NCI-H446 (cell line): ENCODE measurements around the gene BAZ2A.
"Not testable (repeated sequence)": the region's sequence is repeated elsewhere in the genome, so short reads cannot be mapped to it uniquely, and the experiment has no call there.

Experiments
- DNase-seq, 2 experiments: peaks; one replicate each; lab custom pipeline; 2025; lab: John Stamatoyannopoulos, UW

BAZ2A gene

DNA sequence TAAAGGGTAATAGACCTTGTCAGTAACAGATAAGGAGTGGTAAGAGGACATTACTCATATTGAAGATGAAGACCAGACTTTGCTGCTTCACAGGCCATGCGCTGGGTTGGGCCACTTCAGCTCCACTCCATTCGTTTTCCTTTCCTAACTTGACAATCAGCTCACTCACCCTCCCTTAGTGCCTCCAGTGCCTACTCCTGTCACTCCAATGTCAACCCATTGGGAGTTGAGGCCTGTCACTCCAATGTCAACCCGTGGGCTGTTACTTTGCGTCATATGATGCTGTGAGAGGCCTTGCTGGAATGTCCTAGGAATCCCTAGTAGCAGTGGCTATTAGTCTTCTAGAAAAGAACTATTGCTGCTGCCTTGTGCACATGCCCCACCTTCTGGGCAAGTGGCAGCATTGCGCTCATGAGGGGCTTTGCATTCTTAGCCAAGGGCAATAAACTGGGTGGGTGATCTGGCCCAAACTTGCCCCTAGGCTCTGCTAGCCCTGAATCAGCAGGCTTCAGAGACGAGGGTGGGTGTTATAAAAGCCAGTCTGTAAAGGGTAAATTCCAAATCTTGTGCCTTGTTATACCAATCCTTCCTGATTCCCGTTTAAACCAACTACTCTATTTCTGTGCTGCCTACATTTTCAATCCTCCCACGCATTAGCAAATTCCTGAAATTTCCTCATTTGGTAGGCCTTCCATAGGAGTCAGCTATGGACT lies 36.1 kb downstream of the BAZ2A start:
- DNase-seq: peak; percentile 13 to 60

DNA sequence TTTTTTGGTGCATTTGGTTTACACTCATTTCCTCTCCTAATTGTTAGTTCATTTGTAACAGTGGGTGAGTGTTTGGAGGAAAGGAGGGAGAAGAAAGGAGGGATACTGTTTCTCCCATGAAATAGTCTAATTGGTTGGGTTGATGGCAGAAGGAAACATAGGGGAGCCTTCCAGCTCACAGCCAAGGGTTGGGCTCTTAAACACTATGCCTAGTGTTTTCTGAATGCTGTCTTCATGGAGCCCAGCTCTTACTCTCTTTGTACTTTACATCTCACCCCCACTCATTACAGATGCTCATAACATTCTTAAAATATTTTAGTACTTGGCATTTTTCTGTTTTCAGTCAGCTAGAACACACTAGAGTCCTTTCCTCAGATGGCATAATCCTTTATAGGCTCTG lies 38.2 kb downstream of the BAZ2A start:
- DNase-seq: no peak

DNA sequence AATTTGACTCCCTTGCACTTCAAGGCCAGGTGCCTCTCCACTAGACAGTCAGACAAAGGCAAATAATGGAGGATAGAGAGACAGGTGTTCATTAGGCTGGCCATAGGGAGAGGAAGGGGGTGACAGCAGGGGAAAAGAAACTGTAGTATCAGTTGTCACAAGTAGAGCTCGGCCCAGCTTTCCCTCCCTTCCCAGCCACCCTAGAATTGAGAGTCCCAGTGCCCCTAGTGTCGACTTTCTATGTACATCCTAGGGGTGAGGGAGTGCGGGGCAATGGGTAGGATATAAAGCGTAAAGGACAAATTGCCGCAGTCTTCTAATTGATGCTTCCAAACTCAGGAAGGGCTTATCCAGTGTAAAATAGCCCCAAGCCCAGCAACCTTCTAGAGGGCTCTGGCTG lies 39.0 kb downstream of the BAZ2A start:
- no peak for DNase-seq

DNA sequence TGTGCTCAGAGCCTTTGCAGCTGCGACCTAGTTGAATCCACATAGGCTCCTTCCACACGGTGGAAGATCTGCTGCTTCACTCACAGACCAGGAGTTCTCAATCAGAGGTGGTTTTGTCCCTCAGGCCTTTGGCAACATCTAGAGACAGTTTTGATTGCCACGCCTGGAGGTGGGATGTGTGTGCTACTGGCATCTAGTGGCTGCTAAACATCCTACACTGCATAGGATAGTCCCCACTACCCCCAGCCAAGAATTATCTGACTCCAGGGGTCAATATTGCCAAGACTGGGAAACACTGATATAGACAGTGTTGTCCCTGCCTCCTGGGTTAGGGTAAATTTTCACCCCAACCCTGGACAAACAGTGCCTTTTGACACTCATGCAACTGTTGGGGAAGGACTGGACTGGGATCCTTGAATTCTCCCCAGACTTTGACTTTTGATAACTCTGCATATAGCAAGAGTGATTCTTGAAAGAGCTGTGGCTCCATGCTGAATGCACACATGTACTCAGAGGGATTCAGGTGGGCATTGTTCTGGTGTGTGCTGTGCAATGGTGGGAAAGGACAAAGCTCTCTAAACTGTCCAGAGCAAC lies 39.8 kb downstream of the BAZ2A start:
- DNase-seq: peak in 1 of 2 experiments; percentile 6

DNA sequence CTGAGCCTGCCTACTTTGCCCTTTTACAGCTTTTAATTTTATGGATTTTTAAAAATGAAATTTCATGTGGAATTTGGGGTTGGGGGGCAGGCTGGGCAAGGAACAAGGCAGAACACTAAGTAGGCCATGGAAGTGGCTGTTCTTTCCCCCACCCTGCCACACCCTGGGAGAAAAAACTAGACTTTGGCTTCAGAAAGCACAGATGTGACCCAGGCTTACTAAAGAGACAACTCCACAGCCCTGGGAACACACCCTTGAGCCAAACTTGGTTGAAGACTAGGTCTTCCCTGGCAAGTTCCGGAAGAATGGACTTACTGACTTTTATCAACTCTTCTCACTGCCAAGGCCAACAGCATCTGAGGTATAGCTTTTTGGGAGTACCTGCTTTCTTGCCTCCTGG lies 40.3 kb downstream of the BAZ2A start:
- no peak for DNase-seq

DNA sequence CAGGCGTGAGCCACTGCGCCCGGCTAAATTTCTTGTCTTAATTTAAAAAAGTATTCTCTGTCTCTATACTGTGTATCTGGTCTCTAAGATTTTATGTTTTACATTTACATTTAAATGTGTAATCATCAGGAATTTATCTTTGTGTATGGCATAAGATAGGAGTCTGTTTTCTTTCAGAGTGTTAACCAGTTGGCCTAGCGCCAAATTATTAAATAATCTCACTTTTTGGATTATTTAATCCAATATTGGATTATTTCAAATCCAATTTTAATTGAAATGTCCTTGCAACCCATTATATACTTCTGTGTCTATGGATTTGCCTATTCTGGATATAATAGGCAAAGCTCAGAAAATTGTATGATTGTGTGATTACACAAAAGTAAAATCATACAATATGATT lies 45.0 kb downstream of the BAZ2A start:
- DNase-seq: no peak

DNA sequence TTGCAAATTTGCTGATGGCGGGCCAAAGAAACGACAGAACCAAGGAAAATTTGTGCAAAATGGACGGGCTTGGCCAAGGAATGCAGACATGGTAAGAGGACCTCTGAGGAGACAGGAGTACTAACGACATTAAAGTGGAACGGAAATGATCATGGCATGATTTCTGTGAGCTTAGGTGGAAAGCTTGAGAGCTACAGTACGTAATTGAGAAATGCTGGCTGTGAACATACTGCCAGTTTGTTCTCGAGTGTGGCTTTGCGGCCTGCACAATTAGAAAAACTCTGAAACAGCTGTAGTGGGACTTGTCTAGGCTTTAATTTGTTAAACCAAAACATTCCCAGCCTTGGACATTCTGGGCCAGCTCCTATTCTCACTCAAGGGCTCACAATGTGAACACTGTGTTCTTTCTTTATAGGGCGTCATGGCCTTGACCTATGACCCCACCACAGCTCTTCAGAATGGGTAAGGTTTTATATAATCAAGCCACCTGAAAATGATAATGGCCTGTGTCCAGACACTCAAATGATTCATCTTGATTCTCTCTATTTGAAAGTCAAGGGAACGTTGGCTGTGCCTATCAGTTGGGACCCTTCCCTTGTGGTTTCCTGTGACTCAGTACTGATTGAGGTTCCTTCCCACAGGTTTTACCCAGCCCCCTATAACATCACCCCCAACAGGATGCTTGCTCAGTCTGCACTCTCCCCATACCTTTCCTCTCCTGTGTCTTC lies 48.5 kb downstream of the BAZ2A start:
- no peak for DNase-seq

DNA sequence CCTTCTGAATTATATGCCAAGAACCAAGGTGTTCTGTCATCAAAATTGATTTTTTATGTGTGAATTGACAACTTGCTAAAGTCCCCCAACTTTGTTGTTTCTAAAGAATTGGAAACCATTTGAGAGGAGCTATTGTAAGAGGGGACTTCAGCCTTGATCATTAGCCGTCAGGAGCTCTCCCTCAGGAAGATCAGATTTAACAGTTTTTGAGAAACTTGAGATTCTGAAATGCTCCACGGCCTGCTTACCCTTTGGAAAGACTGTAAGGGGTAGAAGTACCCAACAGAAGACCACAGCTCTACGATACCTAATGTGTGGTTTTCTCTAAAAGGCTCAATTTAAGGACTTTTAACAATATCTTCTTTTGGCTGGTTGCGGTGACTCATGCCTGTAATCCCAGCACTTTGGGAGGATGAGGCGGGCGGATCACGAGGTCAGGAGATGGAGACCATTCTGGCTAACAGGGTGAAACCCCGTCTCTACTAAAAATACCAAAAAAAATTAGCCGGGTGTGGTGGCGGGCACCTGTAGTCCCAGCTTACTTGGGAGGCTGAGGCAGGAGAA lies 51.1 kb downstream of the BAZ2A start:
- no peak for DNase-seq

DNA sequence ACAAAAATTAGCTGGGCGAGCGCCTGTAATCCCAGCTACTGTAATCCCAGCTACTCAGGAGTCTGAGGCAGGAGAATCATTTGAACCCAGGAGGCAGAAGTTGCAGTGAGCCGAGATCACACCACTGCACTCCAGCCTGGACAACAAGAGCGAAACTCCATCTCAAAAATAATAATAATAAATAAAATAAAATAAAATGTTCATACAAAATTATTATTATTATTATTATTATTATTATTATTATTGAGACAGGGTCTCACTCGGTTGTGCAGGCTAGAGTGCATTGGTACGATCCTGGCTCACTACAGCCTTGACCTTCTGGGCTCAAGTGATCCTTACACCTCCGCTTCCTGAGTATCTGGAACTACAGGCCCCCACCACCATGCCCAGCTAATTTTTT lies 52.9 kb downstream of the BAZ2A start:
- not testable (repeated sequence) for DNase-seq

DNA sequence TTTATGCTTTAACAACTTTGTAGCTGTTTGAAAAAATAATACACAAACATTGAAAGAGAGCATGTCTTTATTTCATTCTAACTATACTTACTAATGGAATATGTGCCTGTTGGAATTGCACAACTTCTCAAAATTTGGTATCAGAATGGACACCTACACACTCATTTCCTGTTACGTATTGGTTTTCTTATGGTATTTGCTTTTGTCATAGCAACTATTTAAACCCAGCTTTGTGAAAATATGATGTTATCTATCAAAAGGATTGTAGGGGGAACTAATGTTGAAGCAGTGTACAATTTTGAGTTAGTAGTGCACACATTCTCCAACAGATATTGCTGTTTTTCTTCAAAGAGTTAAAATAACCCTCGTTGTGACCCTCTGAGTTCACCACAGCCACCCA lies 55.9 kb downstream of the BAZ2A start:
- no peak for DNase-seq

DNA sequence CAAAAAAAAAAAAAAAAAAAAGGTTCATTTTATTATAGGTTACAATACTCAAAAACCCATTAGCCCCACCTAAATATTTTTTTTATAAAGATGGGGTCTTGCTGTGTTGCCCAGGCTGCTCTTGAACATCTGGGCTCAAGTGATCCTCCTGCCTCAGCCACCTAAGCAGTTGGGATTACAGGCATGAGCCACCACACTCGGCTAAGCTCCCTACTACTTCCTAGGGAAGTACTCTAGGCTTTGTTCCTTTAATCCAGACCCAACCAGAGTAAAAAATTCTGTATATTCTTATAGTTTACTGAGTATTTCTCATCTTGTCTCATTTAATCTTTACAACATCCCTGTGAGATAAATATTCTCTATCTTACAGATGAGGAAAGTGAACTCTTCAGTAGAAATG lies 57.8 kb downstream of the BAZ2A start:
- no peak for DNase-seq

DNA sequence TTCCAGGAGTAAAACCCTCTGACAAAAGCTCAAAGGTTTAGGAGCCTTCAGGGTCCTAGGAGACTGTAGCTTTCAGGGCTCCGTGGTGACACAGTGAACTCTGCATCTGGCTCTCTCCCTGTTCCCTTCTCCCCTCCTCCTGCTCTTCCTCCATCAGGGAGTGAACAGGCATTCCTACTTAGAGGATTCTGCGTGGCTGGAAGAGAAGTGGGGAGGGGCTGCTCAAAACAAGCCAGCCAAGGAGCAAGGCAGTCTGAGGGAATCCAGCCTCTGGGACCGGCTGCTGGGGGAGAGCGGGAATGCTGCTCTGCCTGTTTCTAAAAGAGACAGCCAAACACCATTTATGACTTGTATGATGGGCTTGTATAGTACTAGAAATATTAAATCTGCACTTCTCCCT lies 59.0 kb downstream of the BAZ2A start:
- no peak for DNase-seq

DNA sequence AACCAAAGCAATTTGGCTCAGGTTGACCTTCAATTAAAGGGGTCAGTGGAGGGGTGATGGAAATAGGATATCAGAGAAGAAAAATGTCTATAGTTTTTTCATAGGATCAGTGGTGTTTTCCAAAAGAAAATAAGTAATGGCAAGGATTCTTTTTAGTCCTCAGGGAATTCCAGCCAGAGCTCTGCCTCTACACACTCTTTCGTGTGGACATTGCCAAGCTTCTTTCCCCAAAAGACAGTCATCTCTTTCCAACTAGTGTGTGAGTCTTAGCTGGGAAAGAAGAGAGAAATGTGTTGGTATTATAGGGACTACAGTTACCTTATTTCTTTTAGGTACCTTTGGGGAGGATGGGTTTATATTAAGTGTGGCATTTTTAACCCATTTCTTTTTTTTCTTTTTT lies 62.0 kb downstream of the BAZ2A start:
- no peak for DNase-seq

DNA sequence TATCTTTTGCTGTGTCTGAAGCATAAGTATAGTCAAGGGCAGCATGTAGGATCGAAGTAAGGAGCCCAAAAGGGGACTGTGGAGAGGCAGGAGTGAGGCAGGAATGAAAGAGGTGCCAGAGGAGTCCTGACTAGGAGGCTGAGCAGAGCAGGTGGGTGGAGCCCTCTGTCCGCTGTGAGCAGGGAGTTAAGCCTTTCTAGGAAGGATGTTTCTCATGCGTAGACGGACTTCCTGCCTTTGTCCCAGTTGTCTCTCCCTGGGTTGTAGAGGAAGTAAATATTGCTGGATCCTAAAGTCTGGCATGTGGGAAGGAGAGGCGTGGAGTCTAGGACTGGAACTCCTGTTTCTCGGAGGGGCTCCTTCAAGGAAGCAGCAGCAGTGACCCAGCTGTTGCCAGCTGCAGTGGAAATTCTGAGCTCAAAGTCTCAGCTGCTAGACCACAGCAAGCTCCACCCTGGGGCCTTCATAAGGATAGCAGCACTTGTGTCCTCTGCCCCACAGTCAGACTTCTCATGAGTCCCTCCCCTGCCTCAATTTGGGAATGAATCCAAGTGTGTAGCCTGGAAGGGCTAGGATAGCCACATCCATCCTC lies 64.5 kb downstream of the BAZ2A start:
- DNase-seq: no peak

DNA sequence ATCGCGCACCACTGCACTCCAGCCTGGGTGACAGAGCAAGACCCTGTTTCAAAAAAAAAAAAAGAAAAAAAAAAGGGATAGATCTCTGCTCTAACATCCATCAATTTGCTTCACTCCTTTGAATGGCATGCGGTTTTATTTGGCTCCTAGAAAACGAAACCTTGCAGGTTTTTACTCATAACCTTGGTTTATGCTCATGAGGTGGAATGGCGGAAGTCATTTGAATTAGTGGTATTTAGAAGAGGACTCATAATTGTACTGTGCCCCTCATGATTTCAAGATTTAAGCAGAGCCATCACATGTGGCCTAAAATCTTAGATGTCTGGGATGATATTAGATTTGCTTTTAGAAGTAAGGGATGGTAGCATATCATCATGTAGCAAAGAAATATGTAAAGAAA lies 79.1 kb downstream of the BAZ2A start:
- no peak for DNase-seq

DNA sequence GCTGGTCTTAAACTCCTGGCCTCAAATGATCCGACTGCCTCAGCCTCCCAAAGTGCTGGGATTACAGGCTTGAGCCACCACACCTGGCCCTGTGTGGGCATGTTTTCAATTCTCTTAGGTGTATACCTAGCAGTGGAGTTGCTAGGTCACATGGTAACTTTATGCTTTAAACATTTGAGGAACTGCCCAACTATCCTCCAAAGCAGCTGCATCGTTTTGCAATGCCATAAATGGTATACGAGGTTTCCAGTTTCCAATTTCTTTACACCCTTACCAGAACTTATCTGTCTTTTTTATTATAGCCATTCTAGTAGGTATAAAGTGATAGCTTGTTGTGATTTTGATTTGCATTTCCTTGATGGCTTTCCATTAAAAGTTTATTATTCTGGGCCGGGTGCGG lies 83.4 kb downstream of the BAZ2A start:
- DNase-seq: no peak
